Activated naive CD8-positive, alpha-beta T cell treated with anti-CD3 and anti-CD28 coated beads, Interleukin-2, amount 50 U/mL, for 16 hours (primary cell): ENCODE data around the gene OR4K2.
"Not testable (repeated sequence)": the region's sequence is repeated elsewhere in the genome, so short reads cannot be mapped to it uniquely, and the experiment has no call there.

Experiments used
- DNase-seq: peaks from one replicate; pipeline ENCODE4 v3.0.0-alpha.2; 2020; ENCODE audit warnings: low read depth, low spot score

Gene OR4K2, protein sequence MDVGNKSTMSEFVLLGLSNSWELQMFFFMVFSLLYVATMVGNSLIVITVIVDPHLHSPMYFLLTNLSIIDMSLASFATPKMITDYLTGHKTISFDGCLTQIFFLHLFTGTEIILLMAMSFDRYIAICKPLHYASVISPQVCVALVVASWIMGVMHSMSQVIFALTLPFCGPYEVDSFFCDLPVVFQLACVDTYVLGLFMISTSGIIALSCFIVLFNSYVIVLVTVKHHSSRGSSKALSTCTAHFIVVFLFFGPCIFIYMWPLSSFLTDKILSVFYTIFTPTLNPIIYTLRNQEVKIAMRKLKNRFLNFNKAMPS

DNA sequence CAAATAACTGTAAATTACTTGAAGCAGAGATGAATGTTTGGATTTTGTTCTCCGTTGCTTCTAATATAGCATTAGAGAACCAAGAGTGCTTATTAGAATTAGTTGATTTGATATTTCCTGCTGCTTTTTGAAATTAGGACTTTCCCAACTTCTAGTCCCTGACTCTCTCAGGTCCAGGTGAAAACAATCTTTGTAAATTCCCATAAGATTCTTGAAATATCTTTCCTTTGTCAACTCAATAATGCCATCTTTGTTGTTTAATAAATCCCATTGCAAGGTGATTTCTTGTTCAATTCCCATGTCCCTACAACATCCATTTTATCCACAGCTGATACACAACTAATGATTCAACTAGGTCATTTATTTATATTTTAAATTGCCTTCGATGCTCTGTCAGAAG is at the start of gene OR4K2:
OR4K2 (plus strand) TSS at position 301 of the 400 bp plus-strand sequence. CDS start 1,126 bp downstream, outside the sequence.
- DNase-seq = no peak

DNA sequence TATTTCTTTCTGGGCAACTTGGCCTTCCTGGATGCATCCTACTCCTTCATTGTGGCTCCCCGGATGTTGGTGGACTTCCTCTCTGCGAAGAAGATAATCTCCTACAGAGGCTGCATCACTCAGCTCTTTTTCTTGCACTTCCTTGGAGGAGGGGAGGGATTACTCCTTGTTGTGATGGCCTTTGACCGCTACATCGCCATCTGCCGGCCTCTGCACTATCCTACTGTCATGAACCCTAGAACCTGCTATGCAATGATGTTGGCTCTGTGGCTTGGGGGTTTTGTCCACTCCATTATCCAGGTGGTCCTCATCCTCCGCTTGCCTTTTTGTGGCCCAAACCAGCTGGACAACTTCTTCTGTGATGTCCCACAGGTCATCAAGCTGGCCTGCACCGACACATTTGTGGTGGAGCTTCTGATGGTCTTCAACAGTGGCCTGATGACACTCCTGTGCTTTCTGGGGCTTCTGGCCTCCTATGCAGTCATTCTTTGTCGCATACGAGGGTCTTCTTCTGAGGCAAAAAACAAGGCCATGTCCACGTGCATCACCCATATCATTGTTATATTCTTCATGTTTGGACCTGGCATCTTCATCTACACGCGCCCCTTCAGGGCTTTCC is 47.2 kb upstream of the OR4K2 start:
- not testable (repeated sequence) for DNase-seq

DNA sequence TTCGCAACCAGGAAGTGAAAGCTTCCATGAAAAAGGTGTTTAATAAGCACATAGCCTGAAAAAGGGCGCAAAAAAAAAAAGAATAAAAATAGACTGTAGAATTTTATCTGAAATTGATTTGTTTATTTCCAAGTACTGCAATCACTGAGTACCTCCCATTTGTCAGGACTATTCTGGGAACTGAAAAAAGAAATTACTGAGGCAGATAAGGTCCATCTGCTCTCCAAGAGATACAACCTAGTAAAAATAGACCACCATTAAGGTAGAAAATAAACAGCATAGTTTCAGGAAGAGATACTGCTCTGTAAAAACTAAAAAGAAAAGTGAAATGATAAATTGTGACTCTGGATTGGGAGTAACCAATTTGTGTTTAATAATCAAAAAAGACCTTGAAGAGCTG is 46.6 kb upstream of the OR4K2 start:
- DNase-seq = no peak

DNA sequence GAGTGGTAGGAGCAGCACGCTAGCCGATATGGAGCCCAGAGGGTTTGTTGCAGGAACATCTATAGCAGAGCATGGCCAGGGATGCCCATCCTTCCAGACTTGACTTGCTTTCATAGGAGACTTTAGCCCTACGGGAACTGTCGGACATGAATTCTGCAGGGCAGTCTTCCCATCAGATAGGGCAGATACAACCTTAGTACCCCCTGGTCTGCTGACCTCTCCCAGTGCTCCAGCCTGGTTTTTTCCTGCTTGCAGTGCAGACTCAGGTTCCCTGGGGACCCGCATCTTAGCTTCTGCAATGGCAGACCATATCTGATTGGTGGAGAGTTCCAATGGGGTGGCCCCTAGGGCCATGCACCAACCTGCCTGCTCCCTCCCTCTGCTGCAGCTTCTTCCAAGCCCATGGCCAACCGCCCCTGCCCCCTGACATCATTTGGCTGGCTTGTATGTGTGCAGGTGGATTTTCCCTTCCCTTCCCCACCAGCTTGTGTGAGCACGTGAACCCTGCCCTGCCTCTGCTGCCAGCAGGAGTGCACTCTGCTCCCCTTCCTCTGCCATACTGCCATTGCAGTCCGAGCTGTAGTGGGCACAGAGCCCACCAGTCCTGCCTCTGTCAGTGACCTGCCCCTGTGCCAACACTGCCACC is 40.6 kb upstream of the OR4K2 start:
- not testable (repeated sequence) for DNase-seq

DNA sequence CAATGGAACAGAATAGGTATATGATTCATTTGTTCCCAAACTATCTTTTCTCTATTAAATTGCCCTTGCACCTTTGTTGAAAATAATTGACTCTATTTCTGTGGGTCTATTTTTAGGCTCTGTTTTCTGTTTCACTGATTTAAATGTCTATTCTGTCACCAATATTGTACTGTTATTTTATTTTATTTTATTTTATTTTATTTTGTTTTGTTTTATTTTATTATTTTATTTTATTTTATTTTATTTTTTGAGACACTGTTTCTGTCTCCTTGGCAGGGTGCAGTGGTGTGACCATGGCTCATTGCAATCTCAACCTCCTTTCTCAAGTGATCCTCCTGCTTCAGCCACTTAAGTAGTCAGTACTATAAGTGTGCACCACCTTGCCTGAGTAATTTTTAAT is 36.5 kb upstream of the OR4K2 start:
- DNase-seq = no peak

DNA sequence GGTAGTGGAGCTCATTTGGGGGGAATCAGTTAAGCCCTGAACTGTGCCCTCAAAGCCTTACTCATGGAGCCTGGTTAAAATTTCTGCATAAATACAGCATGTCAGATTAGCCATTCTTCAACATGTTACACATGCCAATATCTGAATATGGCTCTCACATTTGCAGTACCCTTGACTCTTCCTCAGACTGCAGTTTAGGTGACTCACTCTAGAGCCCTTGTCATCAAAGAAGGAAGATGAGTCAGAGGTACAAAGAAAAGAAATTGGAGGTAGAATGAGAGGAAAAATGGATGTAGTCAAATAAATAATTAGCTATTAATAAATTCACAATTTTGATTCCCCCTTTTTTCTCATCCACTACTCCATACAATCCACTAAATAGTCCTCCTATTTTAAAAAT is 23.6 kb upstream of the OR4K2 start:
- no peak for DNase-seq

DNA sequence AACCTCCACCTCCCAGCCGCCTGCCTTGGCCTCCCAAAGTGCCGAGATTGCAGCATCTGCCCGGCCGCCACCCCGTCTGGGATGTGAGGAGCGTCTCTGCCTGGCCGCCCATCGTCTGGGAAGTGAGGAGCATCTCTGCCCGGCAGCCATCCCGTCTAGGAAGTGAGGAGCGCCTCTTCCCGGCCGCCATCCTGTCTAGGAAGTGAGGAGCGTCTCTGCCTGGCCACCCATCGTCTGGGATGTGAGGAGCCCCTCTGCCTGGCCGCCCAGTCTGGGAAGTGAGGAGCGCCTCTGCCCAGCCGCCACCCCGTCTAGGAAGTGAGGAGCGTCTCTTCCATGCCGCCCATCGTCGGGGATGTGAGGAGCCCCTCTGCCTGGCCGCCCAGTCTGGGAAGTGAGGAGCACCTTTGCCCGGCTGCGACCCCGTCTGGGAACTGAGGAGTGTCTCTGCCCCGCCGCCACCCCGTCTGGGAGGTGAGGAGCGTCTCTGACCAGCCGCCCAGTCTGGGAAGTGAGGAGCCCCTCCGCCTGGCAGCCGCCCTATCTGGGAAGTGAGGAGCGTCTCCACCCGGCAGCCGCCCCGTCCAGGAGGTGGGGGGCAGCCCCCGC is 8.8 kb upstream of the OR4K2 start:
- not testable (repeated sequence) for DNase-seq

DNA sequence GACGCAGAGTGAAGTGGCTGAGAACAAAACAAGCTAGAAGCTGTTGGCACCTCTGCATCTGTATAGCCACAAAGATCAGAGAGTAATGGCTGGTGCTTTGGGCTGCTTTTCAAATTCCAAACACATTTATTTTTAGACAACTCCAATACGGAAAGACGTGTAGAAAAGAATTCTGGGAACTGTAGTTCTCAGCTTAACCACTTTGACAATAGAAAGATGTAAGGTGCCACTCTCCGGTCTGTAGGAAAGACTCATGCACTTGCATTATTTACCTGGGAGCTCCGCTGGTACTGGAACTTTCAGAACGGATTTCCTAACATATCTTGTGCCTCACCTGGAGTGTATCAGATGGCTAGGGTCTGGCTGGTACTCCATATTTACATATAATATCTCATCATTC is 1.8 kb upstream of the OR4K2 start:
- no peak for DNase-seq

DNA sequence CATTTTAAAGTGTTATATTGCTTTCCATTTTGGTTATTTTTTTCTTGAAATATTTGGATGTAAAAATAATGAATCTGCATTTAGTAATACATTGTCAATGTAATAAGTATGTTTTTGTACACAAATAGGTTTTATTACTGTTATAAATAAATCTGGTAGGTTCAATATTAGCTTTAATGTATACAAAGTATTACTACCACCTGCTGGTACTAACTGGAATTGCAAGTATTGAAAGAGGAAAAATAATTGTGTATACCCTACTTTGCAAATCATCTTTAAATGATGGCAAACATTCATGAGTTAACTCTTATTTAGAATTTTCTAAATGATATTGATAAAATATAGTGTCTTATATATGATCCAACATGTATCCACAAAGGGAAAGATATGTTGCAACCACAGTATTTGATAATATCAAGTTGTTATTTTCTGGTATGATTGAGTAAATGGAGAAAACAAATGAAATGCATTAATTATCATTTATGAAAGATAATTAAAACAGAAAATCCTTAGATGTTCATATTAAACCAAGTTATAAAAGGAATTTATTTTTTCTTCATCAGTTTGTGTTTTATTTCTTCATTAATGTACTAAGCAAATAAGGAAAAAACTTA is 3.2 kb downstream of the OR4K2 start:
- no peak for DNase-seq

DNA sequence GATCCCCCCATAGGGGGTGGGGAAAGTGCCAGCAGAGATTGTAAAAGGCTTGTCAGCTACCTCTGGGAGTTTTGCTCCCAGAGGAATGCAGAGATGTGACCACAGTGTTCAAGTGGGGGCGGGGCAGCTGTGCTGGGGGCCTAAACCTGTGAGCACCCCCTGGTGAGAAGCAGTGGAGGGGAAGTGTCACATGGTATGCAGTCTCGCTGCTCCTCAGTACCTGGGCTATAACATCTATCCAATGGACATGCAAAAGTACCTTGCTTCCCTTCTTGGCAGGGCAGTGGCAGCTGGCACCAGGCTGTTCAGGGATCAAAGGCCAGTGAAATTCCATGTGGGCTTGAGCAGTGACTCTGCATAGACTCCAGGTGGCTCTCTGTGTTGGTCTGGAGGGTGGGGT is 20.3 kb downstream of the OR4K2 start:
- DNase-seq = no peak

DNA sequence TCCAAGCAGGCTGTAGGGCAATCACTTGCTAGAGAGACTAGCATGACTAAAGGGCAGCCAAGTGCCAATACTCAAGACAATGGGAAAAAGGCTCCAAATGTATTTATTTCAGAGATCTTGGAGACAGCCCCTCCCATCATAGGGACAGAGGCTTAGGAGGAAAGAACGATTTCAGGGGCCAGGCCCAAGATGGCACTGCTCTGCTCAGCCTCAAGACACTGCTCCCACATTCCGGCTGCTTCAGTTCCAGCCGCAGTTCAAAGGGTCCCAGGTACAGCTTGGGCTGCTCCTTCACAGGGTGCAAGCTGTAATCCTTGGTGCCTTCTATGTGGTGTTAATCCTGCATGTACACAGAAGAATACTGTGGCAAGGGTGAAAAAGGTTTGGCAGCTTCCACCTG is 26.1 kb downstream of the OR4K2 start:
- DNase-seq = no peak

DNA sequence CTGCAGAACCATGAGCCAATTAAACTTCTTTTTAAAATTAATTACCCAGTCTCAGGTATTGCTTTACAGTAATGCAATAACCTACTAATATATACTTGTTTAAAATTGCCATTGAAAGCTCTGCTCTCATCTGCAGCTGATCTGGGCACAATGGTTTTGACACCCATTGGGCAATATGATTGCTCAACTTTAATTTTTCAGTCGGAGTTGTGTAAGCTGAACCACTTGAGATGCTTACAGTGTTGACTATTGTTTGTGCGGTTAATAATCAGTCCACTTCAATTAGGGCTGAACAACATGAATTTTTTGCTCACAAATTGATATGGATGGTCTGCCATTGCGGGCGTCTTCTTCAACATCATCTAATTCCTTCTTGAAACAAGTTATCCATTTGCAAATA is 27.5 kb downstream of the OR4K2 start:
- DNase-seq = no peak

DNA sequence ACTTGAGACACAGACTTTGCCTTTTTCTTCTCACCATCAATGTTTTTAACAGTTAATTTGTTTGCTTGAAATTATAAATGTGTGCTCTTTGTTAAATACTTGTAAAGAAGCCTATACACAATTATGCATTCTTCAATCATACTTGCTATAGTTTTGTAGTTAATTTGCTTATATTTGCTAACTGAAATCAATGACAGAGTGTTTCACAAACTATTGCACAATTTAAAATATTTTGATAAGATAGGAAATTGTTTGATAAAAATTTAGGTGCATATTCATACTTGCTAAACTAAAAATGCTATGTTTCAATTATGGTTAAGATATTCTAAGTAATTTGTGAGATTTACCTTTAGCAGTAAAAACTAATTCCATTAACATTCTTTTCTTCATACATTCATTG is 31.7 kb downstream of the OR4K2 start:
- no peak for DNase-seq

DNA sequence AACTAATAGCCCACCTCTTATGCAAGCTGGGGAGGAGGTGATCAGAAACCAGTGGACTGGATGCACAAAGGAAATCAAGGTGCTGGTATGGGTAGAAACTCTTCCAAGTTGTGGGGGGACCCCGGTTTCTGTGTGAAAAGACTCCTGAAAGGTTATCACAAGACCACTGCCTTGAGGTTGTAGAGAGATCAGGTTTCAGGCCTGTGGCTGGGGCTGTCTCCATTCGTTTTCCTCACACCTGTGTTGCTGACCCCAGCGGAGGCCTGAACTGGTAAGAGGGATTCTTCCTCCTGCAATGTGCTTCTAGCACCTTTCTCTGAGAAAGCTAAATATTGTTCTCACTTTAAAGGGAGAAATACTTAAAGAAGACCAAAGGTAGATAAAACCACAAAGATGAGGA is 36.2 kb downstream of the OR4K2 start:
- no peak for DNase-seq

DNA sequence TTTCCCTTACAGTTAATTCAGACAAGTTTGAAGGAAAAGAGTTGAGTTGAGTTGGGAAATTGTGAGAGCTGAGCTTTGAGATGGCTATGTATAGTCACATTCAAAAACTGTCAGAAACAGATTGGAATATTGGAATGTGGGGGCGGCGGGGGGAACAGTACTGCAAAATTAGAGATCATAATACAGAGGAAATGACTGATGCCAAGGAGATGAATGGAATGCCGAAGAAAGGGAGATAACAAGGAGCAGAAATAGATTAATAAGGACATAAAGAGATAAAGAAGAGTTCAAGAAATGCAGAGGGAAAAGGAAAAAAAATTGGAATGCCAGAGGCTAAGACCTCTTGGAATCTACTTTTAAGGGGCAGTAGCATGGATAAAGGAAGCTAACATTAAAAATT is 42.3 kb downstream of the OR4K2 start:
- no peak for DNase-seq

DNA sequence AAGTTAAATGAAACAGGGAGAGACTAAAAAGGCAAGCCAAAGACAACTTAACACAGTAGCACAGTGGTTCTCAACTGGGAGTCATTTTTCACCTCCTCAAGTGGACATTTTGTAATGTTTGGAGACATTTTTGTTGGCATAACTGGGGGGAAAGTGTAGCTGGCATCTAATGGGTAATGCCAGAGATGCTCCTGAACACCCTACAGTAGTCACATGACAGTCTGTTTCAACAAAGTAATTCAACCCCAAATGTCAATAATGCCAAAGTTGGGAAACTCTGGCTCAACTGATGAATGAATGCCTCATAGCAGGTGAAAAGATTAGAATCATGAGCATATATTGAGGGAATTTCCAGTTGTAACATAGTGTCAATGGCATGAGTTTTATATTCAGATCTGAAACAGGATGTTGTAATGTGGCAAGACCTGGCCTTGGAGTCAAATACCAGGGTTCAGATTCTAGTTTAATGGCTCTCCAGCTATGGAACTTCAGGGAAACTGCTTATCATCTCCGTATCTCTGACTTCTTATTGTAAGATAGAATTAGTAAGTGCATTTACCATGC is 43.1 kb downstream of the OR4K2 start:
- no peak for DNase-seq

DNA sequence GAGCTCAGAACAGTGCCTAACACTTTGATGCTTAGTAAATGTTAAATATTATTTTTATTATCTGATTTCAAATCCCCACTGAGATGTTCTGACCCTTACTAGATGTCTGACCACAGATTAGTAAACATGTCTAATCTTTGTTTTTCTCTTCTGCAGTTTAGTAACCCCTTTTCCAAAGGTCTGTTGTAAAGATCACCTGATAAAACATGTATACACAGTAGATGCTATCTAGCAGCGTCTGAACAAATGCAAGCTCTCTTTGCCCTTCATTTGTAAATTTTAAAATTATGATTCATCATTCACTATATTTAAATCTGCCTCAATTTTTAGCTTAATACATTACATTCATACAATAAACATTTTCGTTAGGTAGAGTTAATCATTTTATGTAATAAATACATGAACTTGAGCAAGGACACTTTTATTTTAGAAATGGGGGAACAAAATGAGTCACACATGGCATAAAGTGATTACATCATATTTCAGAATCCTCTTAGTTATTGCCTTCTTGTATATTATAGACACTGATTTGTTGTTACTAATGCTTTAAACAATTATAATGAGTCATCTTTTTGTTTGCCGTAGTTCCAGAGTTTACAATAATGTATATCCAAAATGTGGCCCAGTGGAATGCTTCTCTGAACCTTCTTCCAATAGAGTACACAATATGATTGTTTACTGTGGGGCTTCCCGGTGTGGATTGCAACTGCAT is 43.8 kb downstream of the OR4K2 start:
- no peak for DNase-seq

DNA sequence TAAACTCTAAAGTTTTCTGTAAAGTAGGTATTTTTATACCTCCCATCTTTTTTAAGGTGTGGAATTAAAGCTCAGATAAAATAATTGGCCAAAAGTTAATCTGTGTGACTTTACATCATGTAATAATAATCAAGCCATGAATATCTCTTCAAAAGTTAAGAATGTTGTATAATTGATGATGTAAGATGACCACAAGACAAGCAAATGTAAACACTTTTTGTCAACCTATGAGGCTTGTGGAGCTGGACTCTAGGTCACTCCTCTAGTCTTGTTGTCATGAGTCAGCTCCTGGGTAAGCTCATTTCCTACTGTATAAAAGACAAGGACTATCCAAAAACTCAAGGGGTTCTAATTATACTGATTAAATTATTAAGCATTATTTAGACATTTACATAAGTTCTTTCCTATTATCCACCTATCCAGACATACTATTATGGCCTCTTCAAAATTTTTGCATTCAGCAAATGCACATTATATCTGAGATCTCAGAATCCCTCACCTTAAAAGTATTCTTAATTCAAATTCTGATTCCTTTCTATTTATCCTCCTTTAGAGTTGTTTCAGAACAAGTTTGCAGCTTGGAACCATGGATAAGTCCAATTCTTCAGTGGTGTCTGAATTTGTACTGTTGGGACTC is 45.2 kb downstream of the OR4K2 start, which contains the start of gene OR4K5:
OR4K5 (plus strand) TSS at position 587 of the 637 bp plus-strand sequence; CDS start at position 587, 0 bp downstream.
- no peak for DNase-seq

DNA sequence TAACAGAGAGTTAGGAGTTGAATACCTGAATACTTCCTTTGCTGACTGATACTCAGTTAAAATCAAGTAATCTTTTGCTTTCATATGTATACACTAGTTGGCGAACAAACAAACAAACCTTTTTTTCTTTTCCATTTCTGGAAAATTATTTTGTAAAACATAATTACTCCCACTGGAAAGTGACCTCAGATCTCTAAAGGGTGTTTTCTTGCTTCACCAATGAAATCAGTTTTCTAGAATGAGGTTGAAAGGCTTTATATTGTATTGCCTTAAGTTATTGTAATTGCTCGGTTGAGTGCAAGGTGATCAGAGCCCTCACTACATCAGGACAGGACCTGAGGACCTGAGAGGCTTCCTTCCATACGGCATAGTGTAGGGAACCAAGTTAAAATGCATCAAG is 55.7 kb downstream of the OR4K2 start, which contains the start of gene OR4K1:
OR4K1 (plus strand) TSS at position 301 of the 400 bp plus-strand sequence. CDS start 4,750 bp downstream, outside the sequence.
- no peak for DNase-seq
